ENCODE measurements around the gene ABCF3.

ABCF3 gene

DNA sequence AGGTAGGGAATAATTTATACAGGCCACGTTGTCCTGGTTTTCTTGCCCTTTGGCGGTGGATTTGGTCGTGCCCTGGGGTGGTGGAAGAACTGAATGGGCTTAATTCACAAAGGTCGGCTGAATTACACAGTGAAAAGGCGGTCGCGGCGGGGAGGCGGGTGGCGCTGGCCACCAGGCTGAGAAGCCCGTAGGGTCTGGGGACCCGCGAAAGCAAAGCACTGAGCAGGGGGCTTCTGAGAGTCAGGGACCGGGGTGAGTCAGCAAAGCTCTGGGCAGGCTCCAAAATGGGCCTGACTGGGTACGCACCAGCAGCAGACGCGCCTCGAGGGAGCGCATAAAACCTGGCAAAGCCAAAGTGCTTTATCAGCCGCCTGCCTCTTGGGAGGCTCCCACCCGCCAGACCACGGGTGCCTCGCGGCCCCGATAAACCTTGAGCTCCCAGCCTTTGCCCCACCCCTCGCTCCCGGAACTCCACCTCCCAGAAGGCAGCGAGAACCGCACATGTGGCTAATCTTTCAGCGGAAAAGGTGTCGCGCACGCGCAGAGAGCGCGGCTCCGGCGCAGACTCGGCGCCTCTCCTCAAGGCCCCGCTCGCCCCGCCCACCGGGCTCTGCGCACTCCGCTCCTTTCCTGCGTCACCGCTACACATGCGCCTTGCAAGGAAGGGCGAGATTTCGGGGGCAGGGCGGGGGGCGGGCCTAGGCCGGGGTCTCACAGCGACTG lies 377 bp upstream of the ABCF3 start:
- peak; percentile 99 for DNase-seq (ENCODE audit: low spot score)
- peak; percentile 59 for FAIRE-seq

DNA sequence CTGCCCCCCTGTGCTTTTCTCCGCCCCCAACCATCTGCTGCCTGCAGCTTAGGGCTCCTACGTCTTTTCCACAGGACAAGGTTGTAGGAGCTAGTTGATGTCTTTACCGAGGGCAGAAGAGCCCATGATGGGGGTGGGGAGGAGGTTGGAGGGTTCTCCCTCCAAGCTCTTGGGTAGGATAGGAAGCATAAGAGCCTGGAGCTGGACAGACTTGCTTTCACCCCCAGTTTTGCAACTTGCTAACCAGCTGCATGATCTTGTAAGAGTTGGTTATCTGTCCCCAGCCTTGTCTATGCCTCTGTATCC lies 856 bp downstream of the ABCF3 start:
- FAIRE-seq (no peak), DNase-seq (ENCODE audit: low spot score) (no peak)

DNA sequence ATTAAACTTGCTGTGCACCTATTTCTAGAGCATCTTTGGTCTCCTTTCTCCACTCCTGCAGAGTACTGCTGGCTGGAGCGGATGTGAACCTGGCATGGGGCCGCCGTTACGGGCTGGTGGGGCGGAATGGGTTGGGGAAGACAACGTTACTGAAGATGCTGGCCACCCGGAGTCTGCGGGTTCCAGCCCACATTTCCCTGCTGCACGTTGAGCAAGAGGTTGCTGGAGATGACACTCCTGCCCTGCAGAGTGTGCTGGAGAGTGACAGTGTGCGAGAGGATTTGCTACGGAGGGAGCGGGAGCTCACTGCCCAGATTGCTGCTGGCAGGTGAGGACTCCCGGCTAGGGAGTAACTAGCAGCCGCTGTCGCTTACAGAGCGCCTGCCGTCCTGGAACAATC lies 2.1 kb downstream of the ABCF3 start:
- DNase-seq (ENCODE audit: low spot score) = no peak
- no peak for FAIRE-seq

DNA sequence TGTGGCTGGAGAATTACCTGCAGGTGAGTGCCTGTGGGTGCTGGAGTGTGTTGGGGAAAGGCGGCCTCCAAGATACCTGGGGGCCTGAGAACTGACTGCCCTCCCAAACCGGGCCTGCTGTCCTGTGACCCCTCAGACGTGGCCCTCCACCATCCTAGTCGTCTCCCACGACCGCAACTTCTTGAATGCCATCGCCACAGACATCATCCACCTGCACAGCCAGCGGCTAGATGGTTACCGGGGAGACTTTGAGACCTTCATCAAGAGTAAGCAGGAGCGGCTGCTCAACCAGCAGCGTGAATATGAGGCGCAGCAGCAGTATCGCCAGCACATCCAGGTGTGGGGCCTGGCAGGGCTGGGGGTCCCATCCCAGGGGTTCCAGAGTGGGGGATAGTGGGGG lies 3.4 kb downstream of the ABCF3 start:
- no peak for FAIRE-seq

DNA sequence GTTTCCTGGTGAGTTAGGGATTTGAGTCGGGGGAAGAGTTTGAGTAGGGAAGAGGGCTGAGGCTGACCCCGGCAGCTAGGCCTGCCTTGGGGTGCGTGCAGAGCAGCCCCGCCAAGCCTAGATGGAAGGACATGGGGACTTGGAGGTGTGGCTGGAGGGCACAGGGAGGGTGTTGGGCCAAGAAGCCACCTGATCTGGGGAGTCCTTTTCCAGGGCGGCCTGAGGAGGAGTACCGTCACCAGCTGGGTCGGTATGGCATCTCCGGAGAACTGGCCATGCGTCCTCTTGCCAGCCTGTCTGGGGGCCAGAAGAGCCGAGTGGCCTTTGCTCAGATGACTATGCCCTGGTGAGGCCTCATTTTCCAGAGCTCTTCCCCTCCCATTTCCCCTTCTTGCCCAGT lies 6.9 kb downstream of the ABCF3 start:
- DNase-seq (ENCODE audit: low spot score) = no peak

More for the DNA sequence above, 3.4 kb downstream of the ABCF3 start:
- no peak for DNase-seq (ENCODE audit: low spot score)

DNA sequence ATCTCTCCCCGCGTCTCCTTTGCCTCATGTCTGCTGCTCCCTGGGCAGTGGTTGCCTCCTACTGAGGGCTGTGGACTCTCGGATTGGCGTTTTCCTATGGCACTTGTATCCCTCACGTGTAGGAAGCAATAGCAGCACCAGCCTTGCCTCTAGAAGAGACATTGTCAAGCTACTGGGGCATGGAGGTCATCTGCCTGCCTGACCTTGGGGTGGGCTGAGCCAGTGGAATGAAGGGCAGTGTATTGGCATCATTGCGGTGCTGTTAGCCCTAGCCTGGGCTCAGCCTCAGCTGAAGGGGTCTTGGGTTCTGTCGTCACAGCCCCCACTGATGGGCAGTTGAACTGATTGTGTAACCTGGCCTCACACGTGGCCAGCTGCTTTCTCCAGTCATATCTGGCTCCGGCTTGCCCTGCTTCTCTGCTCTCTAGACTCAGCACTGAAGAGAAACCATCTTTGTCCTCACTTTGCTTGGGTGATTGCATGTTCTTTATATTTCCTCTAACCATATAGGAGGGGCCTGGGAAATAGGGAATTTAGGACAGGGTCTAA lies 8.1 kb downstream of the ABCF3 start:
- DNase-seq (ENCODE audit: low spot score) (no peak), FAIRE-seq (no peak)

More for the DNA sequence above, 6.9 kb downstream of the ABCF3 start:
- FAIRE-seq = no peak

DNA sequence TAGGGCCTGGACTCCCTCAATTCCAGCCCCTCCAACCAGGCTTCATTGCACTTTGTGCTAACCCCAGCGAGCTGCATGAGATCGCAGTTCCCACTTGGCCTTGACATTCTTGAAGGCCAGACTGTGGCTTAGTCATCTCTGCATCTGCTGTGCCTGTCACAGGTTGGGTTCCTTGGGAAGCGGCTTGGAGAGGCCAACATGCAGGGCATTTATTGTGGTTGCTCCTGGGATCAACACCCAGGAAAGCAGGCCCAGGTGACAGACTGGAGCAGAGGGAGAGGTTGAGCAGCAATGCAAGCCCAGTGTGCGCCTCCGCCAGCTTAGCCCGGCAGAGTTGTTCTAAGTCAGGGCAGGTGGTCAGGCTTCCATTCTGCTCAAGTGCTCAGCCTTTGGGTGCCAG lies 10.5 kb downstream of the ABCF3 start:
- FAIRE-seq = no peak
- DNase-seq (ENCODE audit: low spot score) = no peak

DNA sequence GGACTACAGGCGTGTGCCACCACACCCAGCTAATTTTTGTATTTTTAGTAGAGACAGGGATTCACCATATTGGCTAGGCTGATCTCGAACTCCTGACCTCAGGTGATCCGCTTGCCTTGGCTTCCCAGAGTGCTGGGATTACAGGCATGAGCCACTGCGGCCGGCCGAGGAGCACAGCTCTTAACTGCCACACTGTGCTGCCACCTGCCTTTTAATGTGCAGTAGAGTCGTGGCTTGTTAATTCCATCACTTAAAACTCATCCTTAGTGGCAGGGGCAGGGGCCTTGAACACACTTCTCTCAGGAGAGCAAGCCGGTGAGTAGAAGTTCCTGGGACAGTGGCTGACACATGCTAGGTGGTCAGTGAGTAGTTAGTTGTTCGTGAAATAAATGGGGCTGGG lies 12.5 kb downstream of the ABCF3 start:
- FAIRE-seq (no peak), DNase-seq (ENCODE audit: low spot score) (no peak)

DNA sequence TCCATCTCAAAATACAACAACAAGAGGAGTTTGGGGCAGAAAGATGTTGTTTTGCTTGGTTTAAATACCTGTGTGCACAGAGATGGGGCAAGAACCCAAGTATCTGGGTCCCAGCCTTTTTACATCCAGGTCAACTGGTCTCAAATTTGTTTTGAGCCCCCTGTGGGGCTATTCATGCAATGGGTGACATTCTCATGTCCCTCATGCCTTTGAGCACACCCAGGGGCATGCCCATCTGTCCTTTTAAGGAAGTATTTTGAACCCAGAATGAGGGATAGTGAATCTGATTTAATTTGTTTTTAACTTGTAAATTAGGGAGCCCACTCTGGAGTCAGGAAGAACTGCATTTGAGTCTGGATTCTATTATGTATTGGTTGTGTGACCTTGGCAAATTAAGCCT lies 14.8 kb downstream of the ABCF3 start:
- FAIRE-seq (no peak), DNase-seq (ENCODE audit: low spot score) (no peak)

DNA sequence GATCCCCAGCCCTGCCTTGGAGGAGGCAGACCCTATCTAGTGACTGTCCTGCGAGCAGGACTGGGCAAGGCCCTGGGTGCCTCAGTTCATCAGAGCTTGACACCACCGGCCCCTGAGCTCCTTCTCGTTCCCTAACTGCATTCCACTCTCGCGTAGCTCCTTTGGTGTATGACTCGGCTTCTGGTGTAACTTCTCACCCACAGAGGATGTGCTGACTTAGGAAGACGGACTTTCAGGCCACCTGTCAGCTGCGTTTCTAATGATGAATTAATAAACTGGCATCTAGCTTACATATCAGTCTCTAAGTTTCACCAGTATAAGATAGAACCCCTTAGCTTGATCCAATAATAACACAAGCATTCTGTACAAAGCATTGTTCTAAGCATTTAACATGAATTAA lies 17.5 kb downstream of the ABCF3 start:
- DNase-seq (ENCODE audit: low spot score) = no peak
- FAIRE-seq = no peak

DNA sequence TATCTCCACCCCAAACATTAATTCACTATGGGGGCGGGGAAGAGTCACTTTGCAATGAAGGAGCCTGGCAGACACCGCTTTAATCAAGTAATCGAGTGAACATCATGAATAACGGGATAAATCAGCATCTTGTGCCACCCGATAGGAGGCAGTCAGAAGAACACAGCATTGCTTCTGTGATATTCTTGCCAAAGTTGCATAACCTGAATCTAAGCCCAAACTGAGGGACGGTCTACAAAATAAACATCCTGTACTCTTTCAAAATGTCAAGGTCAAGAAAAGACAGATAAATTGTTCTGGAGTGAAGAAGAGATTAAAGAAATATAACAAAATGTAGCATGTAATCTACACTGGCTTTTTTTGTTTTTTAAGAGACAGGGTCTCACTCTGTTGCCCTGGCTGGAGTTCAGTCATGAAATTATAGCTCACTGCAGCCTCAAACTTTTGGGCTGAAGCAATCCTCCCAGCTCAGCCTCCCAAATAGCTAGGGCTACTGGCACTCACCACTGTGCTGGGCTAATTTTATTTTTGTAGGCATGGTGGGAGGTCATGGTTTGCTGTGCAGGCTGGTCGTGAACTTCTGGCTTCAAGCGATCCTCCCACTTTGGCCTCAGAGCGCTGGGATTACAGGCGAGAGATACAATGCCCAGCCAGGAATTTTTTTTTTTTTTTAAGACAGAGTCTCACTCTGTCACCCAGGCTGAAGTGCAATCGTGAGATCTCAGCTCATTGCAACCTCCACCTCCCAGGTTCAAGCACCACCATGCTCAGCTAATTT lies 23.3 kb downstream of the ABCF3 start:
- DNase-seq (ENCODE audit: low spot score) = no peak
- FAIRE-seq = no peak

DNA sequence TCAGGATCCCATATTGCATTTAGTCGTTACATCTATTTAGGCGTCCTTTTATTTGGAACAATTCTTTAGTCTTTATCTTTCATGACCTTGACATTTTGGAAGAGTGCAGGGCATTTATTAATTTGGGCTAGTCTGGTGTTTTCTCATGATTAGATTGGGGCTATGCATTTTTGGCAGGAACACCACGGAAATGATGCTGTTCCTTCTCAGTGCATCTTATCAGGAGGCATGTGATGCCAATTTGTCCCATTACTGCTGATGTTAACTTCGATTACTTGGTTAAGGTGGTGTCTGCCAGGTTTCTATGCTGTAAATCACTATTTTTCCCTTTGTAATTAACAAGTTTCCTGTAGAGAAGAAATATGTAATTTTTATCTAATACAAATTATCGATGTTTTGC lies 25.3 kb downstream of the ABCF3 start:
- FAIRE-seq = no peak
- no peak for DNase-seq (ENCODE audit: low spot score)

DNA sequence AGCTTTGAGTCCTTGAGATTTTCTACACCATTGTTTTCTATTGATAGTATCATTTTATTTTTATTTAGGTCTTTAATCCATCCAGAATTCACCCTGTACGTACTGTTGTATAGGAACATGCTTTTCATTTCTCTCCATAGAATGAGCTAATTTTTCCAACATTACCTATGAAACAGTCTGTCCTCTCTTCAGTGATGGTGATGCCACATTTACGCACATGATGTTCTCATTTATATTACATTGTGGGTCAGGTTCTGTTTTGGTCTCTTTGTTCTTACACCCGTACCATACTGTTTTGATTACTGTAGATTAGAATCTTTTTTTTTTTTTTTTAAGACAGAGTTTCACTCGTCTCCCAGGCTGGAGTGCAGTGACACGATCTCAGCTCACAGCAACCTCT lies 25.7 kb downstream of the ABCF3 start:
- FAIRE-seq (no peak), DNase-seq (ENCODE audit: low spot score) (no peak)

DNA sequence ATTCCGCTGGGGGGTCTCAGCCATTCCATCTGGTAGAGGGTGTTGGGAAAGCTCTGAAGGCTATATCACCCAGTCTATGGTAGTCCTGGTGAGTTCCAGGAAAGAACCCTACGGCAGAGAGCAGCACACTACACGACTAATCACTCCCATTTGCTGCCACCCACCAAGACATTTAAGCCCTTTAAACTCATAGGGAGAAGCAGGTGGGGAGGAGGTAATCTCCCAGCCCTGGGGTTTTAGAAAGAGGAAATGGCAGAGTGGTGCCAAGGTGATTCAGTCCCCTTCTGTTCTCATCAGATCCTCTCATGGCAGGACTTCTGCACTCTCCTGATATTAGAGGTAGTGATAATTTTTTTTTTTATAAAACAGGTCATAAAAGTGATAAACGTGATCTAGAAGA lies 32.8 kb downstream of the ABCF3 start:
- no peak for DNase-seq (ENCODE audit: low spot score)
- FAIRE-seq = no peak

DNA sequence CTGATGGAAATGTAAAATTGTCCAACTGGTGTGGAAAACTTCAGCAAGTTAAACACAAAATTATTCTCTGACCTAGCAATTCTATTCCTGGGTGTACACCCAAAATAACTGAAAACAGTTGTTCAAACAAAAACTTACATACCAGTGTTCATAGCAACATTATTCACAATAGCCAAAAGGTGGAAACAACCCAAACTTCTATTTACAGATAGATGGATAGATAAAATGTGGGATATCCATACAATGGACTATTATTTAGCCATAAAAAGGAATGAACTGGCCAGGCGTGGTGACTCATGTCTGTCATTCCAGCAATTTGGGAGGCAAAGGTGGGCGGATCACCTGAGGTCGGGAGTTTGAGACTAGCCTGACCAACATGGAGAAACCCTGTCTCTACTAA lies 36.5 kb downstream of the ABCF3 start:
- DNase-seq (ENCODE audit: low spot score) = no peak
- FAIRE-seq = no peak

DNA sequence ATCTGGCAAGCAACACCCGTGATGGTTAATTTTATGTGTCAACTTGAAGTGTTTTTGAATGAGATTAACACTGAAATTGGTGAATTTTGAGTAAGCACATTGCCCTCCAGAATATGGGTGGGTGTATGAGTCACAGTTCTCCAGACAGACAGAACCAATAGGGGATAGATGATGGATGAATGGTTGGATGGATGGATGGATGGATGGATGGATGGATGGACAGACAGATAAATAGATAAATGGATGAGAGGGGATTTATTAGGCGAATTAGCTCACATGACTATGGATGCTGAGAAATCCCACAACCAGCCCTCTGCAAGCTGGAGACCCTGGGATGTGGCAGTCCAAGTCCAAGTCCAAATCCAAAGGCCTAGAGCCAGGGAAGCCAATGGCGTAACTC lies 37.9 kb downstream of the ABCF3 start:
- DNase-seq (ENCODE audit: low spot score) (no peak), FAIRE-seq (no peak)

DNA sequence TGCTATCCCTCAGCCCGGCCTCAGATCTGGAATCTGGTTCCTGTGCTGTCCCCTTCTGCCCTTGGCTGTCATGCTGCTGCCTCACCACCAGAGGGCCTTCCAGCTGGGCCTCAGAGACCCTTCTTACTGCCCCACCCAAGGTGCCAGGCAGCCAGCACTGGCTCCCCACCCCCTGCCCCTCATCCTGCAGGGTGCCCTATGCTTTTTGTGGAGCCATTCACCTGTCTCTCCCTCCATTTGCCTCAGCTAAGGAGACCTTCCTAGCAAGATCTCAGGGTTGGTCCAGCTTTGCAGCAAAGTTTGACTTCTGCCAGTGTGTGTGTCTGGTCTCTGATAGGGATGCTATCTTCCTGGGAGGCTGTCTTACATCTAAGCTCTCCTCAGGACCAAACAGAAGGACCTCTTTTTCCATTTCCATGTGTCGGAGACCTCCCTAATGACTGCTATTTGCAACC lies 41.5 kb downstream of the ABCF3 start:
- FAIRE-seq = no peak
- DNase-seq (ENCODE audit: low spot score) = peak; percentile 68

DNA sequence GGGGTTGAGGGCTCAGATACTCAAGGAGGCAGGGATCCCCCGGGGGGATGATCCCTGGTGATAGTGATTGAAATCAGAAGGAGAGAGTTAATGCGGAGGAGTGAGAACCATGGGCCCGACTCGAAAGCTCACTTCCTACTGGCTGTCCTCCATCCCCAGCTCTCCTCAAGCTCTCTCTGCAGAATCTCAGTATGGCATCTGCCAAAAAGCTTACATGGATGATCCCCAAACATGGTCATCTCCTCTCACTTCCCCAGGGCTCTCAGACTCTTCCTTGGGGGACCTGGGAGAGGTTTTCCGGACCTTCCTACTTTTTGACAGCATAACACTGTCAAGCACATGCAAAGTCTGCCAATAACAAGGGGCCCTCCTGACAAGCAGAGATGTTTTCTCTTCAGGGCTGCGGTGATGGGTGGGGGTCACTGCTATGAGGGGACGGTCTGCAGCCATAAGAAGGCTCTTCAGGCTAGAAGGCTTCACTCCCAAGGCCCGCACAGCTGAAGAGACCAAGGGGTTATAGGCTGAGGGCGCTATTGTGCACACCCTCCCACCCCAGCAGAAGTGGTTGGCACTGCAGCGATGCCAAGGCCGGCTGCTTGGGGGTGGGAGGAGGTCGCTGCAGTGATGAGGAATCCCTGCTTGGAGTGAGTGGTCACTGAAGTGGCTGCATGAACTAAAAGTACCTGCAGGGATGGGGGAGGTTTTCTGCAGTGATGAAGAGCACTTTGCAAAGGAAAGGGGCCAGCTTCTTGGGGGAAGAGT lies 42.6 kb downstream of the ABCF3 start:
- DNase-seq (ENCODE audit: low spot score) (no peak), FAIRE-seq (no peak)

DNA sequence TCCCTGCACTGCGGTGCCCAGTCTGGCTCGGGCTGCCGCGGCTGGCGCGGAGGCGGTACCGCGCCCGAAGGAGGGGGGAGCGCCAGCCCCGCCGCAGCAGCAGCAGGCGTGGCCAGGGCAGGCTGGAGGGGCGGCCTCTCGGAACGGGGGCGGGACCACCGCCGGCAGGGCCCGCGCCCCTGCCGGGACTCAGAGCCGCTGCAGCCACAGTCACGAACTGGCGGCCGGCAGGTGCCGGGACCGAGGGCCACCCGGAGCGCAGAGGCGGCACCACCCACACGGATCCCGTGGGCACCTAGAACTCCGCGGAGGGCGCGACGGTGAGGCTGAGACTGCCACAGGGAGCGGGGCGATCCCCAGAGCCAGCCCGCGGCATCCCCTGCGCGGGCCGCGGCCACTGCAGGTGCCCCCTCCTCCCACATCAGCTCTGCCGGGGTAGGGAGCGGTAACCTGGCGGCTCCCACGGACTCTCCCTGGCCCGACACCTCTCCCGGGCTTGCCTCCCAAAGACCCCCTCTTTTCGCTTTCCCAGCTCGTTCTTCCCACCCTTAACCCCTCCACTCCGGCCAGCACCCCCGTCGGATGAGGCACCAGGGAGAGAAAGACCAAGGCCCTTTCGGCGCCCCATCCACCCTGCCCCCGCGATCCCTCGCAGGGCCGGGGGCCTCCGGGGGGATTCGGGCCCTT lies 43.5 kb downstream of the ABCF3 start, which contains the start of gene VWA5B2:
Gene VWA5B2 (plus strand): TSS at position 192 of the 687 bp plus-strand sequence. CDS start 944 bp downstream, outside the sequence.
- FAIRE-seq (peak; percentile 97), DNase-seq (ENCODE audit: low spot score) (peak; percentile 97)

DNA sequence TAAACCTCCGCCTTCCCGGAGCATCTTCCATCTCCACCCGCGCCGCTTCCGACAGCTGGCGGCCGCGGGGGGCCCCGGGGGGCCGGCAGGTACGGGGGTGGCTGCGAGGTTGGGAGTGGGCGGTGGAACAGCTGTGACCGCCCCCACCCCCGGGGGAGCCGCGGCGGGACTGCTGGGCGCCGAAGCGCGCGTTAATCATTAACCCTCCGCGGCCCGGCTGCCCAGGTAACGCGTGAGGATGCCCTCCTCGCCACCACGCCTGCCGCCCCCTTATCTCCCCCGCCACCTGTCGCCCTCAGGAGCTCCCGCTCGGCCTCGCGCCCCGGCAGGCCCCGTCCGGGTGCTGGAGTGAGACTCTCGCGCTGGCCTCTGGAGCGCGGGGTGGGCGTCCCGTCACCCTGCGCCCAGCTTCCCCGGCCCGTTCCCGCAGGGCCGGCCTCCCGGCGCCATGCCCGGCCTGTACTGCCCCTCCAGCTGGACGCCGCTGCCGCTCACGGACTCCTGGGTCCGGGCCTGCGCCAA lies 44.1 kb downstream of the ABCF3 start:
- no peak for DNase-seq (ENCODE audit: low spot score)
- FAIRE-seq = no peak
